GM23338 (cell line): ENCODE results near the gene GPR25.

Experiments used
- EZH2 ChIP-seq: fragments of 200-600 bp; sonication (generic); IDR thresholded peaks from one replicate; pipeline ENCODE4 v1.8.0; 2017; ENCODE audit warnings: antibody characterized with exemption, mild to moderate bottlenecking, low read depth; ENCODE audit not compliant: unreplicated experiment
- EZH2phosphoT487 ChIP-seq: fragments of 200-600 bp; sonication (generic); IDR thresholded peaks from one replicate; pipeline ENCODE4 v1.8.1; 2018; ENCODE audit warnings: antibody characterized with exemption; ENCODE audit not compliant: unreplicated experiment
- TF ChIP-seq, protein P1 (sequence below), 2 experiments: fragments of 200-600 bp in 1 of 2; sonication (generic) in 1 of 2; conservative IDR thresholded peaks; 2 replicates each; pipeline versions ENCODE4 v1.5.1 to v1.6.1; 2016 to 2017; ENCODE audit warnings: antibody characterized with exemption in 2 of 2, low read depth in 2 of 2, mild to moderate bottlenecking in 2 of 2, moderate library complexity in 1 of 2
- TF ChIP-seq, protein P2 (sequence below): IDR thresholded peaks from one replicate; pipeline ENCODE4 v1.6.1; 2018; ENCODE audit warnings: antibody characterized with exemption; ENCODE audit not compliant: unreplicated experiment

DNA sequence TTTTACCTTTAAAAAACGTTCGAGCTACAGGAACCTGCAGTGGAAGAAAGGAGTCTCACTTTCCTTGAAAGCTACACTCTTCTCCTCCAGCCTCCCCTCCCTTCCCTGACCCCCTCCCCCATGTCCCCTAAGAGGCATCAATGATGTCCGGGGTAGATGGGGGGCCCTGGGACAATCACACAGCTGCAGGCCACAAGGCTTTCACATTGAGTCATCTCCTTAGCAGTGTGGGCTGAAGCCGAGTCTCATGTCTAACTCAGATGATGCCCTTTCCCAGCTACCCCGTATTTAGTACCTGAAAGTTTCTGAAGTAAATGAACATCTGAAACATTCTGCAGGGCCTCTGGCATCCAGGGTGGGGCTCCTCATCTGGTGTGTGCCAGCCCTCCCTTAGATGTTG lies 6.3 kb upstream of the GPR25 start:
- TF ChIP-seq EZH2 (no peak), EZH2phosphoT487 (no peak)
- TF ChIP-seq, protein P1, sequence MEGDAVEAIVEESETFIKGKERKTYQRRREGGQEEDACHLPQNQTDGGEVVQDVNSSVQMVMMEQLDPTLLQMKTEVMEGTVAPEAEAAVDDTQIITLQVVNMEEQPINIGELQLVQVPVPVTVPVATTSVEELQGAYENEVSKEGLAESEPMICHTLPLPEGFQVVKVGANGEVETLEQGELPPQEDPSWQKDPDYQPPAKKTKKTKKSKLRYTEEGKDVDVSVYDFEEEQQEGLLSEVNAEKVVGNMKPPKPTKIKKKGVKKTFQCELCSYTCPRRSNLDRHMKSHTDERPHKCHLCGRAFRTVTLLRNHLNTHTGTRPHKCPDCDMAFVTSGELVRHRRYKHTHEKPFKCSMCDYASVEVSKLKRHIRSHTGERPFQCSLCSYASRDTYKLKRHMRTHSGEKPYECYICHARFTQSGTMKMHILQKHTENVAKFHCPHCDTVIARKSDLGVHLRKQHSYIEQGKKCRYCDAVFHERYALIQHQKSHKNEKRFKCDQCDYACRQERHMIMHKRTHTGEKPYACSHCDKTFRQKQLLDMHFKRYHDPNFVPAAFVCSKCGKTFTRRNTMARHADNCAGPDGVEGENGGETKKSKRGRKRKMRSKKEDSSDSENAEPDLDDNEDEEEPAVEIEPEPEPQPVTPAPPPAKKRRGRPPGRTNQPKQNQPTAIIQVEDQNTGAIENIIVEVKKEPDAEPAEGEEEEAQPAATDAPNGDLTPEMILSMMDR (conservative IDR thresholded peaks at IDR 0.05; ENCODE audit: low read depth in 2 of 2), result no peak
- TF ChIP-seq, protein P2, sequence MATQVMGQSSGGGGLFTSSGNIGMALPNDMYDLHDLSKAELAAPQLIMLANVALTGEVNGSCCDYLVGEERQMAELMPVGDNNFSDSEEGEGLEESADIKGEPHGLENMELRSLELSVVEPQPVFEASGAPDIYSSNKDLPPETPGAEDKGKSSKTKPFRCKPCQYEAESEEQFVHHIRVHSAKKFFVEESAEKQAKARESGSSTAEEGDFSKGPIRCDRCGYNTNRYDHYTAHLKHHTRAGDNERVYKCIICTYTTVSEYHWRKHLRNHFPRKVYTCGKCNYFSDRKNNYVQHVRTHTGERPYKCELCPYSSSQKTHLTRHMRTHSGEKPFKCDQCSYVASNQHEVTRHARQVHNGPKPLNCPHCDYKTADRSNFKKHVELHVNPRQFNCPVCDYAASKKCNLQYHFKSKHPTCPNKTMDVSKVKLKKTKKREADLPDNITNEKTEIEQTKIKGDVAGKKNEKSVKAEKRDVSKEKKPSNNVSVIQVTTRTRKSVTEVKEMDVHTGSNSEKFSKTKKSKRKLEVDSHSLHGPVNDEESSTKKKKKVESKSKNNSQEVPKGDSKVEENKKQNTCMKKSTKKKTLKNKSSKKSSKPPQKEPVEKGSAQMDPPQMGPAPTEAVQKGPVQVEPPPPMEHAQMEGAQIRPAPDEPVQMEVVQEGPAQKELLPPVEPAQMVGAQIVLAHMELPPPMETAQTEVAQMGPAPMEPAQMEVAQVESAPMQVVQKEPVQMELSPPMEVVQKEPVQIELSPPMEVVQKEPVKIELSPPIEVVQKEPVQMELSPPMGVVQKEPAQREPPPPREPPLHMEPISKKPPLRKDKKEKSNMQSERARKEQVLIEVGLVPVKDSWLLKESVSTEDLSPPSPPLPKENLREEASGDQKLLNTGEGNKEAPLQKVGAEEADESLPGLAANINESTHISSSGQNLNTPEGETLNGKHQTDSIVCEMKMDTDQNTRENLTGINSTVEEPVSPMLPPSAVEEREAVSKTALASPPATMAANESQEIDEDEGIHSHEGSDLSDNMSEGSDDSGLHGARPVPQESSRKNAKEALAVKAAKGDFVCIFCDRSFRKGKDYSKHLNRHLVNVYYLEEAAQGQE, result no peak
